Suppressor macrophage (primary cell): ENCODE measurements around the gene TRIM15.

Source experiments
- DNase-seq, 4 experiments: peaks; one replicate each; pipeline ENCODE4 v3.0.0-alpha.2; 2020 to 2022

TRIM15 gene

GRCh38 chr6:30147096-30147495, 16.2 kb upstream of the TRIM15 start:
- no peak for DNase-seq

DNA sequence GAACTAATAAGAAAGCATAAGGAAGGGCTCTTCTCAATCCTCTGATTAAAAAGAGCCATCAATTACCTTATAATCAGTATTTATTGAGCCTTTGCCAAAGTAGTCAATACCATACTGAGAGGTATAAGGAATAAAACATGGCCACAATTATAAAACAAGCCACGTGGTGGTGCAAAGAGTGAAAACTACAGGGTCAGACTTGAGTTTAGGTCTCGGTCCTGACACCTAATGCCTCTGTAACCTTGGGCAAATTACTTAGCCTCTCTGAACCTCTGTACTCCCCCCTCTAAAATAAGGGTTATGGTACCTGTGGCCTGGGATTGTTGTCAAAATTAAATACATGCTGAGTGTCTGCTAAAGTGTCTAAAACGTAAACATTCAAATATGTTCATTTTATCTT, 14.1 kb upstream of the TRIM15 start:
- DNase-seq: no peak

DNA sequence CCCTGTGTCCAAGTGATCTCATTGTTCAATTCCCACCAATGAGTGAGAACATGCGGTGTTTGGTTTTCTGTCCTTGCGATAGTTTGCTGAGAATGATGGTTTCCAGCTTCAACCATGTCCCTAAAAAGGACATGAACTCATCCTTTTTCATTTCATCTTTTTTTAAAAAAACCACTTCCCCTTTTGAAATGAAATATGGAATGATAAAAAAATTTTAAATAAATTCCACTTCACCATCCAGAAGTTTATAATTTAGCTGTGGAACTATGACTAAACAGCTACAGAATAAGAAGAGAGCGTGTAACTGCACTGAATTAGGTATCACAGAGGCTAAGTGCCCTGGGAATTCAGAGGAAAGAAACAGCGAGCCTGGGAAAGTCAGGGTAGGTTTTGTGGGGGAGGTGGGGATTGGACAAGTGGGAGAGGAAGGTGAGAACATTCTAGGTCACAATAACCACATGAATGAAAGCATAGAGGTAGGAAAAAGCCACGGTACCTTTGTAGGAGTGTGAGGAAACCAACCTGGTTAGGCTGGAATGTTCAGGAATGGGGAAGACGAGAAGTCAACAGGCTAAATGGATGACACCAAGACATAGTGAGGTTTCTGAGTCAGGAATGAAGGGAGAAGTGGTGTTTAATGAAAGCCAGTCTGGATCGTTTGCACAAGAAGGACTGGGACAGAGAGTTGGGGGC, 13.3 kb upstream of the TRIM15 start:
- peak in 1 of 4 experiments; percentile 20 for DNase-seq

DNA sequence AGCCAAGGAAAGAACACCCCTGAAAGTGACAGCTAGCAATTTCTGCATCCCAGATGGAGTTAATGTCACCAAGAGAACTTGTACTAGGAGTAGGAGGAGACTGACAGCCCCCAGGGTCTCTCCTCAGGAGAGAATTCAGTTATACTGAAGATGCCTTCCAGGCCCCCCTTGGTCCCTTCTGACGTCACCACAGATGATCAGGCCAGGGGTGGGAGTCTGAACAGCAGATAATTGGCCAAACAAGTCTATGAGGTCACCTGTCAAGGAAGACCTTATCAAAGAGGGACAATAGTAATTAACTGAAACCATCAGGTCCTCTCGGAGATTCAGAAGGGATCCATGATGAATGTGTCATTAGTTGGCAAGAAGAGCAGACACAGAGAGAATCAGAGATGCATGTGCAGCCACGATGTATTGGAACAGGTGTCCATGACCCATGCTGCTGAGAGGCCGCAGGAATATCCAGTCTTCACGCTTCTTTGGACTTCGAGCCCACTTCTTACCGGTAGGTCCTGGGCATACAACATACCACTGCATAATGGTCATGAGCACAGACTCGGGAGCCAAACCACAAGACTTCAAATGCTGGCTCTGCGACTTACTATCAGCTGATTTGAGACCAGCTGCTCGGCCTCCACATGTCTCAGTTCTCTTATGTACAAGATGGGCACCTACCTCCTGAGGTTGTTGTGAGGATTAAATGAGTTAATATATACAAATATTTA, 12.5 kb upstream of the TRIM15 start:
- no peak for DNase-seq

- peak in 1 of 4 experiments; percentile 22 for DNase-seq
Observed at GRCh38 chr6:30151580-30151979, 11.8 kb upstream of the TRIM15 start.

DNA sequence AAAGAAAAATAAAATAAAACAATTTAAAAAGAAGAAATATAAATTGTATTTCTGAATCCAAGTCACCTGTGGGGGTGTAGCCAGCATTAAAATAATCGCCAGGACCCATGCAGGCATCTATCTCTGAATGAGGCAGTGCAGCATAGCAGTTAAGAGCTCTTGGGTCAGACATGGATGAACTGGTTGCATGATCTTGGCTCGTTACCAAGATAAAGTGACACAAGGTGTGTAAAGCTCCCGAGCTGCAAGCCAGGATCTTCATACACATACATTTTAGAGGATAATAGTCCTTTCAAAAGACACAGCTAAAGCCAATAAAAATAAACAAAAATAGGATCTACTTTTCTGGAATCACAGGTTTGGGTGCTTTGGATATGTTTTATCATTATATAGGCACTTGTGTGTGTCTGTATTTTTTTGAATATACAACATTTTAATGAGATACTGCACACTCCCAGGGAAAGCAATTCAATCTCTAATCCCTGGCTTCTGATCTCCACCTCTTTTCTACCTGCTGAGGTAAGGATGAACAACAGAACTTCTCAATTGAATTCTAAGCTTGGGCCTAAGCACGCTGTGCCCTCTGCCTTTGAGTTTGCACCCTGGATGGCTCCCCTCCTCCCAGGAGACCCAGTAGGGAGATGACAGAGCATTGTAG, 11.2 kb upstream of the TRIM15 start:
- DNase-seq: no peak

GRCh38 chr6:30152910-30153610, 10.3 kb upstream of the TRIM15 start:
- peak in 3 of 4 experiments; percentile 37 to 58 (median 38) for DNase-seq

GRCh38 chr6:30154061-30154460, 9.3 kb upstream of the TRIM15 start:
- no peak for DNase-seq

- DNase-seq: no peak
Observed at GRCh38 chr6:30154709-30155519, 8.4 kb upstream of the TRIM15 start.

DNA sequence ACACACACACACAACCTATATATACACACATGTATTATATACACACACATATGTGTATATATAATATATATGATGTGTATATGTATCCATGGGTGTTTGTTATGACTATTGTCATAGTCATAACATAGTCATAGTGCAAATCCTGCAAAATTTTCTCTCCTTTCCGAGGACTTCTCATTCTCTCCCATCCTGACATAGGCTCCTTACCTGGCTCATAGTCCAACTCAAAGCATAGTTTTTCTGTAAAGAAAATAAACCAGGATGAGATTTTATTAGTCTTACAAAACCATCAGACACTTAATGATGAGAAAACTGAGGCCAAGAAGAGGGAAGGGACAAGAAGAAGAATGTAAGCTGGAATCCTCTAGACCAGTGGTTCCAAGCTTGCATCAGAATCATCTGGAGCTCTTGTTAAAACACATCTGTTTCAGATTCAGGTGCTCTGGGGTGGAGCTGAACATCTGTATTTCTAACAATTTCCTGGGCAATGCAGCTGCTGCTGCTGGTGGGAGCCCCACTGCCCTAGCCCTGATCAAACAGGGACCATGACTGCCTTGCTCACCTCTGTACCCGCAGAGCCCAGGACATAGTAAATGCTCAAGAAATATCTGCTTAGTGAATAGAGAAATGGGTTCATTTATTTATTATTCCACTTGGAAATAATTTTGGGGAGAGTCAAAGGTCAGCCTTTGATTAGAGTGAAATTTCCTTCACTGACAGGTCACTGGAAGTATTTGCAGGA, 7.7 kb upstream of the TRIM15 start:
- DNase-seq: no peak

GRCh38 chr6:30156262-30156599, 7.1 kb upstream of the TRIM15 start:
- peak; percentile 61 to 84 (median 75) for DNase-seq

DNA sequence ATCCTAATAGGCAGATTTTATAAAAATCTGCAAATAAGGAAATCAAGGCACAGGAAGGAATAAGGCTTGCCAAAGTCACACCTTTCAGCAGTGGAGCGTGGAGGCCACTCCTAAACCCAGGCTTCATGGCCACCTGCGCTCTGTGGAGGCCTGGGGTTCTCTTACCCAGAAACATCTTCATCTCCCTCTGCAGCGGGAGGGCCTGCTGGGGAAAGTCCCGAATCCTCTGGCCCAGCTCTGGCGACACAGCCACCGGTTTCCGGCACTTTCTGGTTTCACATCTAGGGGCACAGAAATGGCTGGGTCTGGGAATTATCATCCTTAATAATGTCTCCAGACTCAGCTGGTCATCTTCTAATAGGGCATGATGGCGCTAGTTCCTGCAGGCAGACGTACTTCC, 6.6 kb upstream of the TRIM15 start:
- no peak for DNase-seq

GRCh38 chr6:30157581-30157980, 5.8 kb upstream of the TRIM15 start:
- no peak for DNase-seq

DNA sequence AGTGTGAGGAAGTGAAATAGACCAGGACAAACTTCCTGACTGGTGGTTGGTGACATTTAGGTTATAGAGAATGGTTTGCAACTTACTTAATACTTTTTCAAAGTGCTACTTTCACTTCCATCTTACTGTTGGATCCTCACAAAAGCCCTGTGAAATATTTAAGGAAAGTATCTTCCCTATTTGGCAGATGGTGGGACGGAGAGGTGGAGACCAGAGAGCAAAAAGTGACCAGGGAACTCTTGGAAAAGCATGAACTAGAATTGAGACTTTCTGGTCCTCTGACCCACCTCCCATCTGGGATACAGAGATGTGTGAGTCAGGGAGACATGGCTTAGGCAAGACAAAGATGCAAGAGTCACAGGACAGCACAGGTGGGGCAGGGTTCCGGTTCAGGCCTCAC, 5.3 kb upstream of the TRIM15 start:
- DNase-seq: peak in 2 of 4 experiments; percentile 21 to 47

DNA sequence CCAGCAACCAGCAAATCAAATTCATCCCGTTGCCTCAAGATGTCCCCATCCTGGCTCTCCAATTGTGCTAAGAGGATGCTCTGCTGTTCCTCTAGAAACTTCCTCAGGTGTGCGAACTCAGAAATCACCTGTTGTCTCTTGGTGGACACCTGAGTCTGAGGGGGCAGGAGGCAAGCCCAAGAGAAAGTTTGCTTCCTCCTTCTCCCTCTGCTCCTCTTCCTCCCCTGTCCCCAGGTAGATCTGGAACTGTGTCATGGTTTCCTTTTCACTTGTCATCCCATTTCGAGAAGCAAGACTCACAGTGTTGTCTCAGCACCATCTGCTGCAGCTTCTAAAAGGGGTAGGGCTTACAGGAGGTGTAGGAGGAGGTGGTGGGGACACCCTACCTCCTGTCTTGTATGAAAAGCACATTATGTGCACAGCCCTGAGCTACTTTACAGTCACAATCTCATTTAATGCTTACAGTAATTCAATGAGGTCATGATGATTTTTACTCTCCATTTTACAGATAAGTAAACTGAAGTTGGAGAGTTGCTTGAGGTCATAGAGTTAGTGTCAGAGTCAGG, 4.8 kb upstream of the TRIM15 start:
- DNase-seq: no peak

- no peak for DNase-seq
Observed at GRCh38 chr6:30160008-30160784, 3.1 kb upstream of the TRIM15 start.

DNA sequence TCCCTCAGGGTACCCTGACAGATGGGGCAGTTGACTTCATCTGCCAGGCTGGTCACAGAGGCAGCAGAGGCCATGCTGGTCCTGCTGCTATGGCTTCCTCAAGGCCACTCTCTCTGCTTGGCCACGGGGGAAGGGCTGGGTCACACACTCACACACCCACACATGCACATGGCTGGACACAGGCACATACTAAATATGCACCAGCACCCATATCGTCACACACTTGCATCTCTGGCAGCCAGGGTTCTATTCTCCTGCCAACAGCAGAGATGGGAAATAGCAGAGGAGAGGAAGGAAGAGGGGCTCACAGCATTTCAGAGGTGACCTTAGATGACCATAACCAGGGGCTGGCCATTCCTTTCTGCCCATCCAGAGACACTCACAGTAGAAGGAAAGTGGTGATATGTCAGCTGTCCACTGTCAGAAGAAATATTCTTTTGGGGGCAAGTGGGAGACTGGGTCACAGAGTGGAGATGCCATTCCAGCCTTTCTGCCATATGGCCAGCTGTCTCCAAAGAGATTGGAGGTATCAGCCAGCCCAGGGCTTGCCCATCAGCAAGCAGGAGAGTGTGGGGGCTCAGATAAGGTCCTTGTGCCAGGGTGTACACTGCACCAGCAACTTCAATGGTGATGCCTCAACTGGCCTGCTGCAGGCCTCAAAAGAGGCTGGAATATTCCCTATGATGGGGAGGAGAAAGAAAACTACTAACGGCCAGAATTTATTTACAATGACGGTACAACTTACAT, 2.4 kb upstream of the TRIM15 start, which contains the start of gene TRIM10:
TRIM10 (minus strand) TSS at position 427 of the 747 bp plus-strand sequence; CDS start at position 74, 353 bp downstream.
- no peak for DNase-seq

GRCh38 chr6:30162265-30163089, 869 bp upstream of the TRIM15 start:
- DNase-seq: no peak
